PC-9 (cell line): Measurements from ENCODE around the gene PYROXD2.

Experiments used
- CTCF ChIP-seq: fragments of 200-600 bp; sonication (generic); conservative IDR thresholded peaks from 2 replicates; pipeline ENCODE4 v1.6.1; 2017; ENCODE audit warnings: mixed run types, antibody characterized with exemption, mild to moderate bottlenecking, moderate library complexity
- EZH2 ChIP-seq: fragments of 200-600 bp; sonication (generic); IDR thresholded peaks from 2 replicates; pipeline ENCODE4 v1.8.0; 2017; ENCODE audit warnings: antibody characterized with exemption, low read depth

DNA sequence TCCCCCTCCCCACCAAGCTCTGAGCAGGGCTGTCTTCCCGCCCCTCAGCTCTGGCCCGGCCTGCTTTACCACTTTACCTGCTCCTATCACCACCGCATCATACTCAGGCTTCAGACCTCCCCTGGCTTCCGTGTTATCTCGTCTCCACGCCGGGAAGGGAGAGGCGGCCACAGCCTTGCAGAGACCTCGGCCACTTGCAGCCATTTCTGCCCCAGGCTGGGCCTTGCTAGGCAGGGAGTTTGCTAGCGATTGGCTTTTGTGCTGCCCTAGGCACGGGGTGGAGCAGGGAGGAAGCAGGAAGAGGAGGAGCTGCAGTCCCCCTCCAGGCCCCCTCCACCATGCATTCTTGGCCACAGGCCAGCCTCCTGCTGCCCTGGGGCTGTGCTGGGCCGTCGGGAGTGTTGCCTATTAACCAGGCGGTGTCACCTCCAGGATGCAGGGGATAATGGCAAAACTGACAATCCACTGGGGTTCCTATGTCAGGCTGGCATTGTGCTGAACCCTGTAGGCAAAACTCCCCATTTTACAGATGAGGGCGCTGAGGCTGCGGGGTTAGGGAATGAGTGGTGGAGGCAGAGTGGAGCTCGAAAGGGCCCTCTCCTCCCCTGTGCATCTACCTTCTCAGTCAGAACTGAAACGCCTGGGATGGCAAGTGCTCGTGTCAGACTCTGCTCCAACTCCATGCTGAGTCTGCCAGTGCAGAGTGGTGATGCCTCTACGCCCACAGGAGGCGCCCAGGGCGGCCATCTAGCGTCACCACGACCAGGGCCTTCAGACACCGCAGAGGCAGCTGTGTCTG lies at the start of gene PYROXD2:
- TF ChIP-seq CTCF (no peak), EZH2 (no peak)
